ENCODE measurements around the gene PLLP. TPM values are rescaled to one million over a fixed set of nuclear protein-coding genes. Genes with fewer than 3 reads are reported as not detected.

Gene PLLP
- not detected for total RNA-seq

- Mint-ChIP-seq H3K36me3 (no peaks in the 10 kb centered on the region), H3K27me3 (peaks cover 8% of the 10 kb centered on the region), H3K9me3 (no peaks in the 10 kb centered on the region), H3K4me1 (ENCODE audit: low read depth) (peaks cover 15% of the 10 kb centered on the region), H3K4me3 (peak within 1 kb of the TSS; percentile 67), H3K27ac (no peak within 1 kb of the TSS)
- intact Hi-C loops (cut with micrococcal nuclease) = no loop called here
- DNase-seq = peak; percentile 40
- ChIA-PET CTCF (interaction anchor here (0.7 kb wide), 1 partner anchor 40 kb away, joined by 3 read pairs; no protein-coding TSS in a partner anchor), POLR2A (no interaction called here)
Observed at GRCh38 chr16:57284209-57284951, at the start of gene PLLP. Gene PLLP, minus strand, starts transcription at chr16:57284672. Its CDS starts 132 bp downstream, at chr16:57284540.

GRCh38 chr16:57333402-57333801 lies 48.9 kb upstream of the PLLP start:
- intact Hi-C loops (cut with micrococcal nuclease) = no loop called here
- CTCF ChIA-PET = no interaction called here
- H3K9me3 Mint-ChIP-seq = peaks cover 8% of the 10 kb centered on the region
- H3K36me3 Mint-ChIP-seq = no peaks in the 10 kb centered on the region
- POLR2A ChIA-PET = no interaction called here
- H3K27me3 Mint-ChIP-seq = peaks cover 7% of the 10 kb centered on the region
- peaks cover 3% of the 10 kb centered on the region for H3K4me1 Mint-ChIP-seq (ENCODE audit: low read depth)
- H3K27ac Mint-ChIP-seq = no peak overlapping the region
- no peak overlapping the region for H3K4me3 Mint-ChIP-seq
- DNase-seq = no peak

- DNase-seq = no peak
- H3K9me3 Mint-ChIP-seq = peaks cover 10% of the 10 kb centered on the region
- POLR2A ChIA-PET = no interaction called here
- CTCF ChIA-PET = interaction anchor here (2.4 kb wide), 1 partner anchor 85 kb away, joined by 6 read pairs; no protein-coding TSS in a partner anchor
- peaks cover 3% of the 10 kb centered on the region for H3K4me1 Mint-ChIP-seq (ENCODE audit: low read depth)
- no peak overlapping the region for H3K4me3 Mint-ChIP-seq
- peaks cover 7% of the 10 kb centered on the region for H3K27me3 Mint-ChIP-seq
- no peak overlapping the region for H3K27ac Mint-ChIP-seq
- no peaks in the 10 kb centered on the region for H3K36me3 Mint-ChIP-seq
- intact Hi-C loops (cut with micrococcal nuclease) = no loop called here
Observed at GRCh38 chr16:57331355-57331754, 46.9 kb upstream of the PLLP start.

- Mint-ChIP-seq H3K4me1 (ENCODE audit: low read depth) (peaks cover 3% of the 10 kb centered on the region), H3K27ac (no peak overlapping the region), H3K9me3 (peaks cover 10% of the 10 kb centered on the region), H3K36me3 (no peaks in the 10 kb centered on the region), H3K4me3 (no peak overlapping the region), H3K27me3 (peaks cover 4% of the 10 kb centered on the region)
- intact Hi-C loops (cut with micrococcal nuclease) = no loop called here
- POLR2A ChIA-PET = no interaction called here
- CTCF ChIA-PET = no interaction called here
- DNase-seq = no peak
Observed at GRCh38 chr16:57329718-57330327, 45.4 kb upstream of the PLLP start.

- Mint-ChIP-seq H3K4me1 (ENCODE audit: low read depth) (peaks cover 3% of the 10 kb centered on the region), H3K4me3 (no peak overlapping the region), H3K27me3 (no peaks in the 10 kb centered on the region), H3K27ac (no peak overlapping the region), H3K9me3 (peaks cover 3% of the 10 kb centered on the region), H3K36me3 (no peaks in the 10 kb centered on the region)
- DNase-seq = no peak
- ChIA-PET CTCF (no interaction called here), POLR2A (no interaction called here)
- intact Hi-C loops (cut with micrococcal nuclease) = no loop called here
Observed at GRCh38 chr16:57325458-57325857, 41.0 kb upstream of the PLLP start.

GRCh38 chr16:57324749-57325148 lies 40.3 kb upstream of the PLLP start:
- H3K9me3 Mint-ChIP-seq = peaks cover 3% of the 10 kb centered on the region
- POLR2A ChIA-PET = no interaction called here
- no peak overlapping the region for H3K4me3 Mint-ChIP-seq
- CTCF ChIA-PET = no interaction called here
- H3K36me3 Mint-ChIP-seq = no peaks in the 10 kb centered on the region
- intact Hi-C loops (cut with micrococcal nuclease) = no loop called here
- no peak for DNase-seq
- no peaks in the 10 kb centered on the region for H3K27me3 Mint-ChIP-seq
- H3K4me1 Mint-ChIP-seq (ENCODE audit: low read depth) = peaks cover under 1% of the 10 kb centered on the region
- H3K27ac Mint-ChIP-seq = no peak overlapping the region

GRCh38 chr16:57319646-57320045 lies 35.2 kb upstream of the PLLP start:
- DNase-seq = no peak
- Mint-ChIP-seq H3K27ac (no peak overlapping the region), H3K4me1 (ENCODE audit: low read depth) (peaks cover 4% of the 10 kb centered on the region), H3K27me3 (no peaks in the 10 kb centered on the region), H3K4me3 (no peak overlapping the region), H3K36me3 (no peaks in the 10 kb centered on the region), H3K9me3 (no peaks in the 10 kb centered on the region)
- intact Hi-C loops (cut with micrococcal nuclease) = no loop called here
- CTCF ChIA-PET = interaction anchor here (1.1 kb wide), 1 partner anchor 99 kb away, joined by 3 read pairs; no protein-coding TSS in a partner anchor
- POLR2A ChIA-PET = no interaction called here

GRCh38 chr16:57318240-57318970 lies 33.9 kb upstream of the PLLP start:
- H3K9me3 Mint-ChIP-seq = no peaks in the 10 kb centered on the region
- CTCF ChIA-PET = interaction anchor here (1.3 kb wide), 1 partner anchor 18 kb away, joined by 3 read pairs; no protein-coding TSS in a partner anchor
- no peaks in the 10 kb centered on the region for H3K27me3 Mint-ChIP-seq
- no peaks in the 10 kb centered on the region for H3K36me3 Mint-ChIP-seq
- H3K4me3 Mint-ChIP-seq = no peak overlapping the region
- no peak for DNase-seq
- no peak overlapping the region for H3K27ac Mint-ChIP-seq
- intact Hi-C loops (cut with micrococcal nuclease) = no loop called here
- POLR2A ChIA-PET = no interaction called here
- peaks cover 15% of the 10 kb centered on the region for H3K4me1 Mint-ChIP-seq (ENCODE audit: low read depth)

GRCh38 chr16:57316390-57317017 lies 32.0 kb upstream of the PLLP start:
- H3K27me3 Mint-ChIP-seq = no peaks in the 10 kb centered on the region
- peaks cover 18% of the 10 kb centered on the region for H3K4me1 Mint-ChIP-seq (ENCODE audit: low read depth)
- no peak for DNase-seq
- intact Hi-C loops (cut with micrococcal nuclease) = no loop called here
- H3K36me3 Mint-ChIP-seq = no peaks in the 10 kb centered on the region
- CTCF ChIA-PET = interaction anchor here (1.0 to 1.5 kb wide), 4 partner anchors 16 to 101 kb away, joined by 3 to 5 read pairs (median 4); no protein-coding TSS in a partner anchor
- H3K4me3 Mint-ChIP-seq = no peak overlapping the region
- no peaks in the 10 kb centered on the region for H3K9me3 Mint-ChIP-seq
- H3K27ac Mint-ChIP-seq = no peak overlapping the region
- POLR2A ChIA-PET = interaction anchor here (0.7 kb wide), 1 partner anchor 100 kb away, joined by 3 read pairs; no protein-coding TSS in a partner anchor

- no peak overlapping the region for H3K4me3 Mint-ChIP-seq
- intact Hi-C loops (cut with micrococcal nuclease) = no loop called here
- no peaks in the 10 kb centered on the region for H3K36me3 Mint-ChIP-seq
- no peaks in the 10 kb centered on the region for H3K9me3 Mint-ChIP-seq
- DNase-seq = no peak
- no peak overlapping the region for H3K27ac Mint-ChIP-seq
- peaks cover 1% of the 10 kb centered on the region for H3K27me3 Mint-ChIP-seq
- peaks cover 18% of the 10 kb centered on the region for H3K4me1 Mint-ChIP-seq (ENCODE audit: low read depth)
- POLR2A ChIA-PET = no interaction called here
- CTCF ChIA-PET = interaction anchor here (1.0 to 1.5 kb wide), 3 partner anchors 15 to 101 kb away, joined by 3 to 5 read pairs (median 4); no protein-coding TSS in a partner anchor
Observed at GRCh38 chr16:57315416-57315815, 30.9 kb upstream of the PLLP start.

GRCh38 chr16:57314161-57314785 lies 29.8 kb upstream of the PLLP start:
- CTCF ChIA-PET = interaction anchor here (1.4 kb wide), 3 partner anchors 14 to 105 kb away, joined by 3 to 12 read pairs (median 11); no protein-coding TSS in a partner anchor
- Mint-ChIP-seq H3K4me1 (ENCODE audit: low read depth) (peaks cover 18% of the 10 kb centered on the region), H3K27ac (no peak overlapping the region), H3K4me3 (no peak overlapping the region), H3K36me3 (no peaks in the 10 kb centered on the region), H3K9me3 (no peaks in the 10 kb centered on the region), H3K27me3 (peaks cover 1% of the 10 kb centered on the region)
- intact Hi-C loops (cut with micrococcal nuclease) = no loop called here
- no peak for DNase-seq
- POLR2A ChIA-PET = interaction anchor here (1.0 kb wide), 1 partner anchor 19 kb away, joined by 3 read pairs; no protein-coding TSS in a partner anchor
